K562 (cell line): ENCODE results near the gene FOSL1.

Experiments used
- FOXP1 ChIP-seq: sonication (generic); formaldehyde crosslinking; IDR thresholded peaks from 2 replicates; pipeline ENCODE4 v1.8.0; 2022; ENCODE audit warnings: mild to moderate bottlenecking, missing genetic modification reagents
- HCFC1 ChIP-seq: IDR thresholded peaks from 2 replicates; pipeline ENCODE4 v1.6.1; 2012; ENCODE audit warnings: low read depth, low read length, improper control_type of control experiment
- MBD2 ChIP-seq: sonication (generic); IDR thresholded peaks from 2 replicates; pipeline ENCODE4 v1.6.1; 2016; ENCODE audit warnings: low read depth, borderline replicate concordance
- PHF20 ChIP-seq: fragments of 450-650 bp; IDR thresholded peaks from 2 replicates; pipeline ENCODE4 v1.6.1; 2018; ENCODE audit not compliant: partially characterized antibody
- SREBF2 ChIP-seq: sonication (generic); formaldehyde crosslinking; IDR thresholded peaks from 2 replicates; pipeline ENCODE4 v1.4.0; 2020; ENCODE audit warnings: mild to moderate bottlenecking, missing genetic modification reagents
- ZZZ3 ChIP-seq: fragments of 450-650 bp; IDR thresholded peaks from 2 replicates; pipeline ENCODE4 v1.6.1; 2016; ENCODE audit warnings: antibody characterized with exemption, mild to moderate bottlenecking, moderate library complexity
- TF ChIP-seq, protein P1 (sequence below), 3 experiments: IDR thresholded peaks in 2 of 3; conservative IDR thresholded peaks in 1 of 3; 2 replicates each; pipeline ENCODE4 v1.5.1; 2011 to 2012; ENCODE audit warnings: low read length in 3 of 3, mild to moderate bottlenecking in 3 of 3, control low read depth in 2 of 3, improper control_type of control experiment in 1 of 3, inconsistent platforms in 1 of 3, low read depth in 1 of 3, mixed read lengths in 1 of 3, moderate library complexity in 1 of 3; ENCODE audit not compliant: insufficient read depth in 2 of 3
- TF ChIP-seq, protein P2 (sequence below): fragments of 250-450 bp; sonication (Bioruptor Pico); IDR thresholded peaks from 2 replicates; pipeline ENCODE4 v1.5.0; 2021; ENCODE audit warnings: mild to moderate bottlenecking, borderline replicate concordance

DNA sequence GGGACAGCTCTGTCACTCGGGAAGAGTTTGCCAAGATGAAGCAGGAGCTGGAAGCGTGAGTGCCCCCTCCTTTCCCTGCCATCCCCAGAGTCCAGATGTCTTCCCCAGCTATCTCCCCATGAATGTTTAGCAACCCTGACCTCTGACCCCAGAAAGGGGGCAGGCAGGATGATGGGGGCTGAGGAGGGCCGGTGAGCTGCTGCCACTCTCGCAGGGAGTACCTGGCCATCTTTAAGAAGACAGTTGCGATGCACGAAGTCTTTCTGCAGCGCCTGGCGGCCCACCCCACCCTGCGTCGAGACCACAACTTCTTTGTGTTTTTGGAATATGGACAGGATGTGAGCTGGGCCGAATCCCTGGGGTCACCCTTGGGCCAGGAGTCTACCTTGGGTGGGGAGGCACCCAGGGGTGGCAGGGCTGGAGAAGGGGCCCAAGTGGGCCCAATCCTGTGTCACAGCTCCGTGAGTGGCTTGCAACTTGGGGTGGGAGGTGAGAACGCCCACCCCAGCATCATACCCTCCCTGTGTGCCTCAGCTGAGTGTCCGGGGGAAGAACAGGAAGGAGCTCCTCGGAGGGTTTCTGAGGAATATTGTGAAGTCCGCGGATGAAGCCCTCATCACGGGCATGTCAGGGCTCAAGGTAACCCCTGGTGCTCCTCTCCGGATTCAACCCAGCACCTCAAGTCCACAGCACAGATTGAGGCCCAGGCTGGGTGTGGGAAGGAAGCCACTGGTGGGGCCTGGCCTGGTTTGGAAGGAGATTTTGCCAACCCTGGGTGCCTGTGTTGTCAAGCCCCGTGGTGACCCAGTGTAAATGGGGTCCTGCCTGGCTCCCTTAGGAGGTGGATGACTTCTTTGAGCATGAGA lies 49.7 kb downstream of the FOSL1 start:
- TF ChIP-seq ZZZ3: no peak
- TF ChIP-seq, protein P1, sequence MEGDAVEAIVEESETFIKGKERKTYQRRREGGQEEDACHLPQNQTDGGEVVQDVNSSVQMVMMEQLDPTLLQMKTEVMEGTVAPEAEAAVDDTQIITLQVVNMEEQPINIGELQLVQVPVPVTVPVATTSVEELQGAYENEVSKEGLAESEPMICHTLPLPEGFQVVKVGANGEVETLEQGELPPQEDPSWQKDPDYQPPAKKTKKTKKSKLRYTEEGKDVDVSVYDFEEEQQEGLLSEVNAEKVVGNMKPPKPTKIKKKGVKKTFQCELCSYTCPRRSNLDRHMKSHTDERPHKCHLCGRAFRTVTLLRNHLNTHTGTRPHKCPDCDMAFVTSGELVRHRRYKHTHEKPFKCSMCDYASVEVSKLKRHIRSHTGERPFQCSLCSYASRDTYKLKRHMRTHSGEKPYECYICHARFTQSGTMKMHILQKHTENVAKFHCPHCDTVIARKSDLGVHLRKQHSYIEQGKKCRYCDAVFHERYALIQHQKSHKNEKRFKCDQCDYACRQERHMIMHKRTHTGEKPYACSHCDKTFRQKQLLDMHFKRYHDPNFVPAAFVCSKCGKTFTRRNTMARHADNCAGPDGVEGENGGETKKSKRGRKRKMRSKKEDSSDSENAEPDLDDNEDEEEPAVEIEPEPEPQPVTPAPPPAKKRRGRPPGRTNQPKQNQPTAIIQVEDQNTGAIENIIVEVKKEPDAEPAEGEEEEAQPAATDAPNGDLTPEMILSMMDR (IDR thresholded peaks at IDR 0.05 in 2 of 3, conservative IDR thresholded peaks at IDR 0.05 in 1 of 3; ENCODE audit: insufficient read depth in 2 of 3, low read depth in 1 of 3, low read length in 3 of 3): no peak
- TF ChIP-seq FOXP1: no peak
- no peak for TF ChIP-seq SREBF2 (CRISPR knock-in tag)
- no peak for TF ChIP-seq PHF20
- TF ChIP-seq HCFC1: no peak
- no peak for TF ChIP-seq MBD2
- TF ChIP-seq, protein P2, sequence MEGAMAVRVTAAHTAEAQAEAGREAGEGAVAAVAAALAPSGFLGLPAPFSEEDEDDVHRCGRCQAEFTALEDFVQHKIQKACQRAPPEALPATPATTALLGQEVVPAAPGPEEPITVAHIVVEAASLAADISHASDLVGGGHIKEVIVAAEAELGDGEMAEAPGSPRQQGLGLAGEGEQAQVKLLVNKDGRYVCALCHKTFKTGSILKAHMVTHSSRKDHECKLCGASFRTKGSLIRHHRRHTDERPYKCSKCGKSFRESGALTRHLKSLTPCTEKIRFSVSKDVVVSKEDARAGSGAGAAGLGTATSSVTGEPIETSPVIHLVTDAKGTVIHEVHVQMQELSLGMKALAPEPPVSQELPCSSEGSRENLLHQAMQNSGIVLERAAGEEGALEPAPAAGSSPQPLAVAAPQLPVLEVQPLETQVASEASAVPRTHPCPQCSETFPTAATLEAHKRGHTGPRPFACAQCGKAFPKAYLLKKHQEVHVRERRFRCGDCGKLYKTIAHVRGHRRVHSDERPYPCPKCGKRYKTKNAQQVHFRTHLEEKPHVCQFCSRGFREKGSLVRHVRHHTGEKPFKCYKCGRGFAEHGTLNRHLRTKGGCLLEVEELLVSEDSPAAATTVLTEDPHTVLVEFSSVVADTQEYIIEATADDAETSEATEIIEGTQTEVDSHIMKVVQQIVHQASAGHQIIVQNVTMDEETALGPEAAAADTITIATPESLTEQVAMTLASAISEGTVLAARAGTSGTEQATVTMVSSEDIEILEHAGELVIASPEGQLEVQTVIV (CRISPR knock-in tag): no peak
